Dedifferentiated amniotic fluid mesenchymal stem cell (primary cell): Measurements from ENCODE around the gene GRB2.
"Not testable (repeated sequence)": the region's sequence is repeated elsewhere in the genome, so short reads cannot be mapped to it uniquely, and the experiment has no call there.

Experiments
- DNase-seq: peaks from one replicate; pipeline ENCODE4 v3.0.0-alpha.2; 2016; ENCODE audit errors: extremely low spot score

The GRB2 gene

DNA sequence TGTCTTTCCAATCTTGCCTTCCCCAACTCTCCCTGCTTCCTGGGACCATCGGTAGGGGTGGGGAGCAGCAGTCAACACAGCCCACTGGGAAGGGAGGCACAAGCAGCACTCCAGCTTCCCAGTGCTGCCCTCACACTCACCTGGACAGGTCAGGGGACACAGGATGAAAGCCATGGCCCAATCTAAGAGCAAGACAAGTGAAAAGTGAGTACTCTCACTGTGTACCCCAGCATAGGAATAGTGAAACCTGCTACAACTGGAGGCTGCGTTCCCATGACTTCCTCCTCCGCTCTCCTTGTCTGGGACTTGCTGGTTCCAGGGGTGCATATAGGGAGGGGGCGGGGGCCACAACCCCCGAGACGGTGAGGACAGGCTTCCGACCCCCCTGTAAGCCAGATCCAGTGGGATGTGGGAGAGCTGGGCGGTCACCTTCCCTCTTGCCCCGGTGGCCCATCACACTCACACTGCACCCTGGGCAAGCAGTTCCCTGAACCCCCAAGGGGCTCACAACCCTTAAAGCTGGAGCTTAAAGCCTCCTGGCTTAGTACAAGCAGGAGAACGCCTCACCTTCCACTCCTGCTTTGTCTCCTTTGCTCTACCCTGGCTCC, 86.8 kb downstream of the GRB2 start:
- no peak for DNase-seq

DNA sequence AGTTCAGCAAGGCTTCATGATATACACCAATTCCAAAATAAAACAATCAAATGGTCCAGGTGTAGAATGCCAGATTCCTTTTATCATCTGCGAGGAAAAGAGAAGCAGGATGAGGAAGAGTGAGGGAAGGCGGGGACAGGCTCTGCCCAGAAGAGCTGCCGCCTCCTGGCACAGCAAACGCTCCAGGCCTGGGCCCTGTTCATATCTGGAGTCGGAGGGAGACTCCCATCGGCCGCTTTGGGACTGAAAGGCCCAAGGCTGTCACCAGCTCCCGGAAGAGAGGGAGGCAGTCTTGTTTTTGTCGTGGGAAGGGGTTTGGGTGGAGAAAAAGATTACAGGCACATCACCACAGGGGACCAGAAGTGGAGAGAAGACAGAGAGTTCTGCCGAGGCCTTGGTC, 87.3 kb downstream of the GRB2 start:
- no peak for DNase-seq

GRCh38 chr17:75317671-75318070, 87.8 kb downstream of the GRB2 start:
- no peak for DNase-seq

- no peak for DNase-seq
These were observed 89.2 kb downstream of the GRB2 start for GRCh38 chr17:75316253-75316652.

DNA sequence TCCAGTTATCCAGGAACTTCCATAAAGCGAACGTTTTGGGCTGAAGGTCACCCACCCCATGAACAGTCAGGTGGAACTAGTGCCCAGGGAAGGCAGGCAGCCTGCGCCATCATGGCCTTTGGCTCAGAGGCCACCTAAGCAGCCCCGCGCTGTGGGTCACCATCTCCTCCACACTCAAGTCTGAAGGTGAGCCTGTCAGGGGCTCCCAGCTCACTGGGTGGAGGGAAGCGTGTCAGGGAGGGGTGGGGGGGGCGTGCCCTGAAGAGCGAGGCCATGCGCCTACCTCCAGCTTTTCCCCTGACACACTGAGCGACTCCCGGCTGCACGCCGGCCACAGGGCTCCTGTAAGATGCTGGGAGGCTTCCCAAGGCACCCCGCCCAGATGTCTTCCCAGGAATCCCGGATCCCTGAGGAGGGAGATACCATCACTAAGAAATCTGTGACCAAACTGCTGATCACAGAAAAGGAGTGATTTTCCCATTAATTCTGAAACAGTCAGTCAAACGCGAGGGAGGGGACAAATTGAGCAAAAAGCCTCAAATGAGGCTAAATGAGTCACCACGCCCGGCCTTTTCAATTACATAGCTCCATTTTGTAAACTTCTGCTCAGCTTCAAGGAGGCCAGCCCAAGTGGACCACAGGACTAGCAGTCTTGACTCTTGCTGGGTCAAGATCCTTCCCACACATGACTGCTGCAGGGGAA, 89.8 kb downstream of the GRB2 start:
- DNase-seq = no peak

DNA sequence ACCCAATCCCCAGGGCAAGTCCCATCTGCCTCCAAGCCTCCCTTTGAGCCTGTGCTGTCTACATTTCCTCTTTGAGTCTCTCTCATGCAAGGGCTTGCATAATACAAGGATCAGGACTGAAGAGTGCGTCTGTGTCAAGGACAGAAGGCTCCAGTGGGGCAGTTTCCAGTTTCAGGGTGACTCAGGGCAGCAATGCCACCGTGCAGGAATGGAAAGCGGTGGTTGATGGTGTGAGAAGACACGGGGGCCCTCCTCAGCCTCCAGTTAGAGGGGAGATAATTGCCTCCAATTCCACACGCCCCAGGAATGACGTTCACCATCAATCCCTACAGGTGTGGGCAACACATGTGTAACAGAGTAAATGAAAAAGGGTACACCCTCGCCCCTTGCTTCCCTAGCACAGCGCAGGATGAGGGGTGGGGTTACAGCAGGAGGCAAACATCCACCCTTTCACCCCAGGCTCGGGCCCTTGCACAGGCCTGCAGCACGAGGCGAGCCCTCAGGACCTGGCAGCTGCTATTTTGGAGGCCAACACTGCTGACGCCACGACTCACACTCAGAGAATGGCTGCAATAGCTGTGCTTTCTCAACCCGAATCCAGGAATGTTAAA, 91.4 kb downstream of the GRB2 start:
- DNase-seq = no peak

GRCh38 chr17:75308732-75309629, 96.5 kb downstream of the GRB2 start:
- no peak for DNase-seq

DNA sequence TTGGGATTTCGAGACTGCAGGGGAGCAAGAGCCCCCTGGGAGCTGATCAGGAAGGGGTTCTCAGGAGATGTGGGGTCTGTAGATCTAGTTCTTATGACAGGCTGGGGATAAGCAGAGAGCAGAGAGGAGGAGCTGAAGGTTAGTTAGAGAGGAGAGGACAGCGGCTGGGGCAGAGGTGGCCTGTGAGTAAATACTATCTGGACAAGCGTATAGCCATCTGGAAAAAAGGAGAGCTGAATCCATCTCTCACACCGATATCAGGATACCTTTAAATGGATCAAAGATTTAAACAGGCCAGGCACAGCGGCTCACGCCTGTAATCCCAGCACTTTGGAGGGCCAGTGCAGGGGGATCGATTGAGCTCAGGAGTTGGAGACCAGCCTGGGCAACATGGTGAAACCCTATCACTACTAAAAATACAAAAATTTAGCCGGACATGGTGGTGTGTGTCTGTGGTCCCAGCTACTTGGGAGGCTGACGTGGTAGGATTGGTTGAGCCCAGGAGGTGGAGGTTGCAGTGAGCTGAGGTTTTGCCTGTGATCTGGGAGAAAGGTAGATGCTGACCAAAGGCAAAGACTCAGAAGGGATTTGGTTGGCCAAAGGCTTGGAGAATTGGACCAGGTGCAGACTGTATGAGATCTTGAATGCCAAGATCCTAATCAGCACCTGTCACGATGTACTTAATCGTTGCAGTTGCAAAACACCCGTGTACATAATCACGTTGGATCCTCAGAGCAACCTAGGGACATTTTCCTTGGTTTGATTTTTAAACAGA, 97.3 kb downstream of the GRB2 start:
- DNase-seq = no peak

DNA sequence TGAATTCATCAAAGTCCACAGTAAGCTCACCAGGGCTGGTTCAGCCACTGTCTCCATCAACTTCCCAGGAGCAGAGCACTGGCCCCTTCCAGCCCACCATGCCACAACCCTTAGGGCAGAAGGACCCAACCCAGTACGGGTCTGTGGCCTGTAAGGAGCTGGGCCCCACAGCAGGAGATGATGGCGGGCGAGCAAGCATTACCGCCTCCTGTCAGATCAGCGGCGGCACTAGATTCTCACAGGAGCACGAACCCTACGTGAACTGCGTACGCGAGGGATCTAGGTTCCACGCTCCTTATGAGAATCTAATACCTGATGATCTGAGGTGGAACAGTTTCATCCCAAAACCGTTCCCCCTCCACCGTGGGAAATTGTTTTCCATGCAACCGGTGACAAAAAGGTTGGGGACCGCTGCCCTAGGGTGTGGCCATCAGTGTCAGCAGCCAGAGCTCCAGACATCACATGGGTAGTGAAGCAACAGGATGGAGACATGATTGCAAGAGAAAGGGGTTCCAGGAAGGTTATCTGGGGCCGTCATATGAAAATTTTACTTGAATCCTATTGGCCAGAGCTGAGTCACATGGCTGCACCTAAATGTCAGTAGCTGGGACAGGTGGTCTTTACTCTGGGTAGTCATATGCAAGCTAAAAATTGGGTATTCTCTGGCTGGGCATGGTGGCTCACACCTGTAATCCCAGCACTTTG, 103.8 kb downstream of the GRB2 start:
- no peak for DNase-seq

DNA sequence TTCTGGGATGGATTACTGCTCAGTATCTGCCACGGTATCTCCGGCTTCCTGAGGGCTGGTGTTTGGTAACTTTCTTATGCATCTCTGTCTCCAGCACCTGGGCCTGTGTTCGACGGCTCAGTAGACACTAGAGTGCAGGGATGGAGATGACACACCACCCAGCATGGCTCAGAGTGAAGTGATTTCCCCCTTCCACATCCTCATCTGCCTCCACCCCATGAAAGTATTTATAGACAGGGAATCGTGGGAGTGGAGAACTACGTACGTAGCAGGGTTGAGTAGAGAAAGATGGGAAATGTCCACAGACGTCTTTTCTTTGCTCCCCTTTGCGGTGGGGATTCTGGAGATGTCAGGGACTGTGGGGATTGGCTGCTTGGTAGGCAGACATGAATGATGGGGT, 104.4 kb downstream of the GRB2 start:
- DNase-seq = no peak

- DNase-seq = no peak
These were observed 105.2 kb downstream of the GRB2 start for GRCh38 chr17:75300280-75300679.

DNA sequence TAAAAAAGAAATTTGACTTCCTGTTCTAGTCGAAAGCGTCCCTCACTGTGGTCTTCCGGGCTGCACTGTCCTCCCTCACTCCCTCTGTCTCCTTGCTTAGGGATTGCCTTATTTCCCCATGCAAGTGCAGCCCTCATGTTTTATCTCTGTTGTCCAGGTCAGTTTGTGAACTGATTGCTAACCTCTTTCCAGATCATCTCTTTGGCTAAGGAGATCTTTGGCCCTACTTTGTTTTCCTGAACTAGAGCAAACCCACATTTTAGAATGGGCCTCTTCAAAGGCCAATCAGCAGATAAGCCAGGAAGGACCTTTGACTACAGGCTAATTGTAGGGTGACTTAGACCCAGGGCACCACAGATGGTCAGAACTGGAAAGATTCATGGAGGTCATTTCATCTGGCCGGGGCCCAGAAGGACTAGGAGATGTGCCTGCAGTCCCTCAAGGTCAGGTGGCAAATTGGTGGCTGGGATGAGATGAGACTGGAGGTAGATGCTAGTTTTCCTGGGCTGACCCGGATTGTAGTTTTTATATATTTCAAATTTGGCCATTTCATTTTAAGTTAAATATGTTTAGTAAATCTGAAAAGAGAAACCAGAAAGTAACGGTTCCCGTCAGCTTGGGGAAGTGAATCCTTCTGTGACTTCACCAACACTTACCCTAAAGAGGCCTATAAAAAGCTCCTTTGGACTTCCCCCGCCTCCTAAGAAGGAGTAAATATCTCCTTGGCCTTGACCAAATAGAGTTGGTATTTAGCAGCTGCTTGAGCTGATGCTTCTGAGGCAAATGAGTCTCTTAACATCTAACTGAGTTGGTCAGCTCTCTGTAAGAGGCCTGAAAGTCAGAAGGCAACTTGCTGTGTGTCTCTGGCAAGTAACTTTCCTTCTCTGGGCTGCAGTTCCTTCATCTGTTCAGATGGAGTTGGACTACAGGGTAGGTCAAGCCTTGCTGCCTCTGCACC, 110.0 kb downstream of the GRB2 start:
- no peak for DNase-seq

DNA sequence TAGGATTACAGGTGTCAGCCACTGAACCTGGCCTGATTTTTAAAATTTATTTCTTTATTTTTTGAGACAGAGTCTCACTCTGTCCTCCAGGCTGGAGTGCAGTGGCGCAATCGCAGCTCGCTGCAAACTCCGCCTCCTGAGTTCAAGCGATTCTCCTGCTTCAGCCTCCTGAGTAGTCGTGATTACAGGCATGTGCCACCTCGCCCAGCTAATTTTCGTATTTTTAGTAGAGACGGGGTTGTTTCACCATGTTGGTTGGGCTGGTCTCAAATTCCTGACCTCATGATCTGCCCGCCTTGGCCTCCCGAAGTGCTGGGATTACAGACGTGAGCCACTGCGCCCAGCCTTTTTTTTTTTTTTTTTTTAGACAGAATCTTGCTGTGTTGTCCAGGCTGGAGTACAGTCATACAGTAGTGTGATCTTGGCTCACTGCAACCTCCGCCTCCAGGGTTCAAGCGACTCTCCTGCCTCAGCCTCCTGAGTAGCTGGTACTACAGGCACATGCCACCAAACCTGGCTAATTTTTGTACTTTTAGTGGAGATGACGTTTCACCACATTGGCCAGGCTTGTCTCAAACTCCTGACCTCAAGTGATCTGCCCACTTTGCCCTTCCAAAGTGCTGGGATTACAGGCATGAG, 112.5 kb downstream of the GRB2 start:
- not testable (repeated sequence) for DNase-seq

GRCh38 chr17:75289832-75290337, 115.6 kb downstream of the GRB2 start:
- DNase-seq = peak; percentile 60

GRCh38 chr17:75289115-75289831, 116.2 kb downstream of the GRB2 start, which contains the start of gene SLC25A19:
SLC25A19 (minus strand) TSS chr17:75289433; CDS start chr17:75286764, 2,669 bp downstream.
- DNase-seq = peak; percentile 99

DNA sequence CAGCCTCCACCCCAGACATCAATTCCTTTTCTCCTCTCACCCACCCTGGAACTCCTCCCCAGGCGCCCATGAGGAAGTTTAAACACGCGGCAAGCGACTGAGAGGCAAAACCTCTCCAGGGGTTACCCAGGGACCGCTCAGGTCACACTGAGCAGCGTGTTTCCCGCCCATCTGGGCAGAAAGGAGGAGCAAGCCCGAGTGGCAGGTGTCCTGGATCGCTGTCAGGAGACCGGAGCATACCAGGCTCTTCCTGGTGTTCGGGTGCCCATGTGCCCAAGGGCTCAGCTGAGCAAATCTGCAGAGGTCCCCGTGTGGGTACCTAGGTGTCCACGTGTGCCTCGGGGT, 116.7 kb downstream of the GRB2 start:
- no peak for DNase-seq

GRCh38 chr17:75288359-75288758, 117.1 kb downstream of the GRB2 start:
- DNase-seq = no peak

DNA sequence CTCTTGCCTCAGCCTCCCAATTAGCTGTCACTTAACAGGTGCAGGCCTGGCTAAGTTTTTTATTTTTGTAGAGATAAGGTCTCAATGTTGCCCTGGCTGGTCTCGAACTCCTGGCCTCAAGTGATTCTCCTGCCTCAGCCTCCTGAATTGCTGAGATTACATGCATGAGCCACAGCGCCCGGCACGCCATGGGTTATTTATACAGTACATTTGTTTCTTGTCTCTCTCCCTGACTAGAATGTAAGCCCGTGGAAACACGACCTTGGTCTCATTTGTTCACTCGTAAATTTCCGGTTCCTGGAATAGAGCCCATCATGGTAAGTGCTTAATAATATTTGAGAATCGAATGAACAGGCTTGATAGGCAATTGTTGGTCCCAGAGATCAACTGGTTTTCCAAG, 118.3 kb downstream of the GRB2 start:
- DNase-seq = no peak
